ENCODE results near the gene CCDC89.
"Not testable (repeated sequence)": the region's sequence is repeated elsewhere in the genome, so short reads cannot be mapped to it uniquely, and the experiment has no call there.

Gene CCDC89

GRCh38 chr11:85685125-85685819 is 723 bp downstream of the CCDC89 start:
- no peak for DNase-seq

- DNase-seq = peak in 1 of 2 donors; percentile 4
Observed at GRCh38 chr11:85682330-85683305, 3.4 kb downstream of the CCDC89 start.

- DNase-seq = no peak
Observed at GRCh38 chr11:85680897-85681296, 5.1 kb downstream of the CCDC89 start.

GRCh38 chr11:85679576-85679975 is 6.4 kb downstream of the CCDC89 start:
- DNase-seq = no peak

- no peak for DNase-seq
Observed at GRCh38 chr11:85673393-85673792, 12.6 kb downstream of the CCDC89 start.

- DNase-seq = no peak
Observed at GRCh38 chr11:85672105-85672902, 13.7 kb downstream of the CCDC89 start.

- not testable (repeated sequence) for DNase-seq
Observed at GRCh38 chr11:85670949-85671663, 14.9 kb downstream of the CCDC89 start.

- DNase-seq = no peak
Observed at GRCh38 chr11:85668157-85668556, 17.8 kb downstream of the CCDC89 start.

GRCh38 chr11:85666687-85667086 is 19.3 kb downstream of the CCDC89 start:
- no peak for DNase-seq

- no peak for DNase-seq
Observed at GRCh38 chr11:85665733-85666132, 20.3 kb downstream of the CCDC89 start.

- peak; percentile 95 to 98 for DNase-seq
Observed at GRCh38 chr11:85664615-85665481, 21.1 kb downstream of the CCDC89 start, which contains the start of gene CREBZF. Gene CREBZF (minus strand): TSS chr11:85665129. CDS start chr11:85664875, 254 bp downstream.

- DNase-seq = peak; percentile 68 to 83
Observed at GRCh38 chr11:85663753-85664614, 22.0 kb downstream of the CCDC89 start.

- DNase-seq = no peak
Observed at GRCh38 chr11:85663080-85663752, 22.8 kb downstream of the CCDC89 start.

GRCh38 chr11:85661972-85662664 is 23.9 kb downstream of the CCDC89 start:
- no peak for DNase-seq

GRCh38 chr11:85658180-85658579 is 27.8 kb downstream of the CCDC89 start:
- DNase-seq = no peak

GRCh38 chr11:85656777-85657176 is 29.2 kb downstream of the CCDC89 start:
- DNase-seq = no peak

GRCh38 chr11:85654343-85654742 is 31.7 kb downstream of the CCDC89 start:
- not testable (repeated sequence) for DNase-seq

GRCh38 chr11:85652786-85653447 is 33.1 kb downstream of the CCDC89 start:
- DNase-seq = peak; percentile 34 to 55

All from inflammatory macrophage treated with lipopolysaccharide for 1 hour (primary cell).